Type B pancreatic cell (in vitro differentiated cells): ENCODE results near the gene RBPJL. TPM values are rescaled to one million over a fixed set of nuclear protein-coding genes. Genes with fewer than 3 reads are reported as not detected.

Source experiments
- DNase-seq: peaks from one replicate; pipeline ENCODE4 v3.0.0; 2021; ENCODE audit warnings: mixed read lengths; ENCODE audit not compliant: unreplicated experiment; ENCODE audit errors: extremely low spot score
- H3K27ac Mint-ChIP-seq: 2 replicates; pipeline ENCODE4 v1.8.0; 2021; ENCODE audit warnings: mild to moderate bottlenecking, mixed read lengths
- H3K27me3 Mint-ChIP-seq: 2 replicates; pipeline ENCODE4 v1.8.0; 2021; ENCODE audit warnings: mixed read lengths
- H3K36me3 Mint-ChIP-seq: 2 replicates; pipeline ENCODE4 v1.8.0; 2021; ENCODE audit warnings: mixed read lengths
- H3K4me1 Mint-ChIP-seq: one replicate; pipeline ENCODE4 v1.8.0; 2021; ENCODE audit warnings: mixed read lengths; ENCODE audit not compliant: unreplicated experiment
- H3K4me3 Mint-ChIP-seq: 2 replicates; pipeline ENCODE4 v1.8.0; 2021; ENCODE audit warnings: mild to moderate bottlenecking, mixed read lengths
- H3K9me3 Mint-ChIP-seq: 2 replicates; pipeline ENCODE4 v1.8.0; 2021; ENCODE audit warnings: mixed read lengths
- CTCF ChIP-seq: fragments of 200-600 bp; sonication (generic); conservative IDR thresholded peaks from 2 replicates; pipeline ENCODE4 v1.5.0; 2021; ENCODE audit warnings: antibody characterized with exemption, mild to moderate bottlenecking
- total RNA-seq: library from RNA; stranded (reverse); gene quantifications from 2 replicates; pipeline ENCODE4 v1.2.1, GENCODE V29; 2021; ENCODE audit warnings: low replicate concordance

The RBPJL gene
- total RNA-seq, 1 donor from 2014 or later, result not detected

GRCh38 chr20:45313065-45313695, 6.5 kb downstream of the RBPJL start:
- peaks cover 14% of the 10 kb centered on the region for H3K27me3 Mint-ChIP-seq
- H3K9me3 Mint-ChIP-seq, result no peaks in the 10 kb centered on the region
- TF ChIP-seq CTCF, result no peak
- no peaks in the 10 kb centered on the region for H3K4me1 Mint-ChIP-seq
- no peak for DNase-seq
- no peak overlapping the region for H3K27ac Mint-ChIP-seq
- no peak overlapping the region for H3K4me3 Mint-ChIP-seq
- no peaks in the 10 kb centered on the region for H3K36me3 Mint-ChIP-seq

- Mint-ChIP-seq H3K9me3 (no peaks in the 10 kb centered on the region), H3K27me3 (peaks cover 14% of the 10 kb centered on the region), H3K36me3 (no peaks in the 10 kb centered on the region), H3K27ac (no peak overlapping the region), H3K4me1 (no peaks in the 10 kb centered on the region), H3K4me3 (no peak overlapping the region)
- TF ChIP-seq CTCF, result no peak
- DNase-seq, result no peak
Measured at GRCh38 chr20:45313943-45314342, 7.3 kb downstream of the RBPJL start.

- Mint-ChIP-seq H3K36me3 (no peaks in the 10 kb centered on the region), H3K9me3 (no peaks in the 10 kb centered on the region), H3K27ac (no peak overlapping the region), H3K4me1 (peaks cover 4% of the 10 kb centered on the region), H3K4me3 (no peak overlapping the region), H3K27me3 (peaks cover 11% of the 10 kb centered on the region)
- TF ChIP-seq CTCF, result no peak
- DNase-seq, result no peak
Measured at GRCh38 chr20:45315672-45316071, 9.0 kb downstream of the RBPJL start.

- TF ChIP-seq CTCF, result no peak
- Mint-ChIP-seq H3K4me1 (peaks cover 4% of the 10 kb centered on the region), H3K9me3 (no peaks in the 10 kb centered on the region), H3K27ac (no peak overlapping the region), H3K27me3 (peaks cover 4% of the 10 kb centered on the region), H3K4me3 (no peak overlapping the region), H3K36me3 (no peaks in the 10 kb centered on the region)
- no peak for DNase-seq
Measured at GRCh38 chr20:45316150-45317080, 9.8 kb downstream of the RBPJL start.

GRCh38 chr20:45317826-45318225, 11.2 kb downstream of the RBPJL start:
- Mint-ChIP-seq H3K4me1 (peaks cover 4% of the 10 kb centered on the region), H3K36me3 (no peaks in the 10 kb centered on the region), H3K27ac (no peak overlapping the region), H3K27me3 (peaks cover 4% of the 10 kb centered on the region), H3K4me3 (no peak overlapping the region), H3K9me3 (no peaks in the 10 kb centered on the region)
- no peak for TF ChIP-seq CTCF
- DNase-seq, result no peak
